Lung (tissue), 13 donors: ENCODE data around the gene SLC26A6. TPM values are rescaled to one million over a fixed set of nuclear protein-coding genes. Genes with fewer than 3 reads are reported as not detected.

Experiments used
- ATAC-seq: fragments of 200-7000 bp; cut with Tn5 transposase; one replicate; pipeline ENCODE4 v1.9.1; 2020; ENCODE audit warnings: moderate number of reproducible peaks; ENCODE audit not compliant: insufficient read depth, low FRiP score
- DNase-seq, 3 donors: peaks; one replicate each; pipeline ENCODE4 v3.0.0-alpha.2; 2013 to 2017
- H3K27ac ChIP-seq, 2 donors: one replicate each; pipeline ENCODE4 v1.5.1; 2013; ENCODE audit warnings: mild to moderate bottlenecking in 2 of 2, moderate library complexity in 2 of 2, control low read depth in 1 of 2, inconsistent platforms in 1 of 2, low read depth in 1 of 2, low read length in 1 of 2
- H3K27me3 ChIP-seq, 3 donors: one replicate each; pipeline ENCODE4 v1.5.1; 2013; ENCODE audit warnings: low read length in 2 of 3; ENCODE audit not compliant: control insufficient read depth in 3 of 3, insufficient read depth in 3 of 3
- H3K36me3 ChIP-seq, 4 donors: one replicate each; pipeline ENCODE4 v1.5.1; 2013; ENCODE audit warnings: low read length in 4 of 4, mild to moderate bottlenecking in 1 of 4, moderate library complexity in 1 of 4; ENCODE audit not compliant: control insufficient read depth in 4 of 4, insufficient read depth in 4 of 4
- H3K4me1 ChIP-seq, 5 donors: one replicate each; pipeline ENCODE4 v1.5.1; 2013; ENCODE audit warnings: low read length in 5 of 5, mild to moderate bottlenecking in 2 of 5, moderate library complexity in 1 of 5; ENCODE audit not compliant: control insufficient read depth in 5 of 5, insufficient read depth in 5 of 5
- H3K4me3 ChIP-seq: one replicate; pipeline ENCODE4 v1.5.1; 2013; ENCODE audit warnings: mild to moderate bottlenecking, control low read depth, moderate library complexity
- H3K9ac ChIP-seq, 2 donors: one replicate each; pipeline ENCODE4 v1.5.1; 2013; ENCODE audit warnings: low read length in 2 of 2, control low read depth in 1 of 2; ENCODE audit not compliant: insufficient read depth in 1 of 2
- H3K9me3 ChIP-seq, 4 donors: one replicate each; pipeline ENCODE4 v1.5.1; 2013; ENCODE audit warnings: low read length in 3 of 4, mild to moderate bottlenecking in 1 of 4, moderate library complexity in 1 of 4; ENCODE audit not compliant: control insufficient read depth in 4 of 4, insufficient read depth in 3 of 4
- WGBS, 2 donors: extraction: QIAGEN DNeasy Blood & Tissue Kit; methylation state at CpG; one replicate each; pipeline ENCODE4 v1.1.7; 2013; 5-methylcytosine and 5-hydroxymethylcytosine counted together
- polyA plus RNA-seq, 2 donors: library from polyadenylated mRNA; stranded (reverse); fragments of 200-250 nt; gene quantifications; one replicate each; pipeline ENCODE4 v1.2.1, GENCODE V29; 2013
- small RNA-seq: library from RNA; depleted of rRNA; stranded (forward); fragments of <200 nt; gene quantifications from one replicate; pipeline ENCODE3, GENCODE V24; 2014; ENCODE audit warnings: low replicate concordance
- total RNA-seq, 2 donors: library from RNA; depleted of rRNA in 1 of 2; stranded (reverse); fragments of >200 nt in 1 of 2; gene quantifications; one replicate each; pipeline ENCODE4 v1.2.1, GENCODE V29; 2014 to 2021
- TF ChIP-seq, protein P1 (sequence below): IDR thresholded peaks from 2 replicates; pipeline ENCODE4 v1.5.1; 2012; ENCODE audit warnings: mild to moderate bottlenecking; ENCODE audit errors: control extremely low read depth, extremely low read depth
- donor health status: control.
- donor health status: control.
- donor health status: Bipolar disorder and iron deficiency.
- donor health status: healthy.
- donor health status: DM: yes; HTN: yes; CAD: no.

SLC26A6 gene
- total and polyA plus RNA-seq, 4 donors = 14.6 to 24.5 (median 19.6) TPM

DNA sequence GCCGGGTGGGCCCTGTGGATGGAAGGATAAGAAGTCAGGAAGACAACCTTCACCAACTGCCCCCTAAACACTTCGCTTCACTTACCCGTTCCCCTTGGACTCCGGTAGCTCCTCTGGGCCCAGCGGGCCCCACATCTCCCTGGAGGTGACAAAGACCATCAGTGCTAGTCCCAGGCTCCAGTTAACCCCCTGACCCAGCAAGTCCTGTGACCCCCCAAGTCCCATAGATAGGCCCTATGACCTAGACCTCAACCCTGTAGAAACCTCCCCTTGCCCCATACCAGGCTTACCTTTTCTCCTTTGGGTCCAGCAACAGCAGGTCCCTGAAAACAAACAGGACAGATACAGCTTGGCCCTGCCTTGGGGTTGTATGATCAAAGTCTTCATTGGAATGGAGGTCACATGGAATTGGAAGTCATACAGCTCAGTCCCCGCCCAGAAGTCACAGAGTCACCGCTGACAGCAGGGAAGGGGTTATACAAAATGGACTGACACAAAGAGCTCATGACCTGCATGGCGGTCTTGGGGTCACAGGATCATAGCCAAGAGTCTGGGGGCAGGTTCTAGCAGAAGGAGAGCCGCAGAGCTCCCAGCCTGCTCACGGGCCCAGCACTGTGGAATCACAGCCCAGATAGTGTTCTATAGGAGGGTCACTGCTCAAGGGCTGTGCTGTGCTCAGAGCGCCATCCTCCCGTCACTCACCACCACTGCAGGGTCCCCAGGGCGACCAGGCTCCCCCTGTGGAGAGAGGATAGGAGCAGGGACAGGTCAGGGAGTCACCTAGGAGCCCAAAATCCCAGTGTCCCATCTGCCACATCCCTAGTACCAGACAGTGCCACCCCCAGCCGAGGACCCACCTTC is 53.4 kb downstream of the SLC26A6 start:
- no peaks in the 10 kb centered on the region for H3K9me3 ChIP-seq
- no peaks in the 10 kb centered on the region for H3K4me1 ChIP-seq
- TF ChIP-seq, protein P1, sequence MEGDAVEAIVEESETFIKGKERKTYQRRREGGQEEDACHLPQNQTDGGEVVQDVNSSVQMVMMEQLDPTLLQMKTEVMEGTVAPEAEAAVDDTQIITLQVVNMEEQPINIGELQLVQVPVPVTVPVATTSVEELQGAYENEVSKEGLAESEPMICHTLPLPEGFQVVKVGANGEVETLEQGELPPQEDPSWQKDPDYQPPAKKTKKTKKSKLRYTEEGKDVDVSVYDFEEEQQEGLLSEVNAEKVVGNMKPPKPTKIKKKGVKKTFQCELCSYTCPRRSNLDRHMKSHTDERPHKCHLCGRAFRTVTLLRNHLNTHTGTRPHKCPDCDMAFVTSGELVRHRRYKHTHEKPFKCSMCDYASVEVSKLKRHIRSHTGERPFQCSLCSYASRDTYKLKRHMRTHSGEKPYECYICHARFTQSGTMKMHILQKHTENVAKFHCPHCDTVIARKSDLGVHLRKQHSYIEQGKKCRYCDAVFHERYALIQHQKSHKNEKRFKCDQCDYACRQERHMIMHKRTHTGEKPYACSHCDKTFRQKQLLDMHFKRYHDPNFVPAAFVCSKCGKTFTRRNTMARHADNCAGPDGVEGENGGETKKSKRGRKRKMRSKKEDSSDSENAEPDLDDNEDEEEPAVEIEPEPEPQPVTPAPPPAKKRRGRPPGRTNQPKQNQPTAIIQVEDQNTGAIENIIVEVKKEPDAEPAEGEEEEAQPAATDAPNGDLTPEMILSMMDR = no peak
- 92 to 93% methylated on average over 13 to 14 of the region's 14 CpGs for WGBS, 2 donors
- peaks cover 0 to 4% (median 0%) of the 10 kb centered on the region in 4 donors for H3K36me3 ChIP-seq
- no peak for DNase-seq
- no peak for ATAC-seq
- H3K27me3 ChIP-seq = no peaks in the 10 kb centered on the region
- no peak overlapping the region for H3K9ac ChIP-seq
- no peak overlapping the region for H3K4me3 ChIP-seq
- H3K27ac ChIP-seq = no peak overlapping the region

DNA sequence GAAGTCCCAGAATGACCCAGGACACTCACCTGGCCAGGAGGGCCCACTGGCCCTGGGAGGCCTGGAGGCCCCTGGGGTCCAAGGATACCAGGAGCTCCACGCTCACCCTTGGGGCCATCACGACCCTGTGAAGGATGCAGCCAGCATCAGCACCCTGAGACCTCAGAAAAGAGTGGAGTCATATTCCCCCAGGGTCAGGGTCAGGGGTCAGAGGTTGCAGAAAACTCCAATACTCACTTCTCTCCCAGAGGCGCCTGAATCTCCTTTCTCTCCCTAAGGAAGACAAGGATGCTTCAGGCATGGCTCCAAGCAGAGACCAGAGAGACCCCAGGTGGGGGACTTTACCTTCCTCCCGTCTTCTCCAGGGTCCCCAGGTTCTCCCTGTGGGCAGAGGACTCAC is 58.6 kb downstream of the SLC26A6 start:
- H3K27ac ChIP-seq = no peak overlapping the region
- no peaks in the 10 kb centered on the region for H3K4me1 ChIP-seq
- DNase-seq (no peak), ATAC-seq (no peak)
- 81 to 95% methylated on average over 4 of the region's 4 CpGs for WGBS, 2 donors
- H3K9me3 ChIP-seq = no peaks in the 10 kb centered on the region
- no peaks in the 10 kb centered on the region for H3K27me3 ChIP-seq
- H3K4me3 ChIP-seq = no peak overlapping the region
- no peak overlapping the region for H3K9ac ChIP-seq
- TF ChIP-seq, protein P1 = no peak
- H3K36me3 ChIP-seq = peaks cover 0 to 4% (median 0%) of the 10 kb centered on the region in 4 donors

Small RNAs within 50 kb of the gene (small RNA-seq; reads per million reads assigned to genes)
- not detected for gene AC141002.1

Other genes with a start within 250 kb of the SLC26A6 start
- 100 to 1,000 TPM in 1 of 2 donors, 10 to 100 TPM in 1; 89.8 to 123 TPM for gene PLXNB1, start 205.4 kb downstream of the SLC26A6 start, total RNA-seq
- gene PLXNB1, start 205.4 kb downstream of the SLC26A6 start, polyA plus RNA-seq = 10 to 100 TPM; 36.0 to 82.4 TPM
- gene CCDC51, start 195.3 kb downstream of the SLC26A6 start, total RNA-seq = 10 to 100 TPM in 1 of 2 donors, 1 to 10 TPM in 1; 8.4 to 14.4 TPM
- 10 to 100 TPM in 1 of 2 donors, 1 to 10 TPM in 1; 6.6 to 13.8 TPM for gene CCDC51, start 195.3 kb downstream of the SLC26A6 start, polyA plus RNA-seq
- gene TMA7, start 195.2 kb downstream of the SLC26A6 start, total RNA-seq = 100 to 1,000 TPM; 152 to 176 TPM
- gene TMA7, start 195.2 kb downstream of the SLC26A6 start, polyA plus RNA-seq = 100 to 1,000 TPM; 302 to 985 TPM
- gene ATRIP, start 188.7 kb downstream of the SLC26A6 start, total RNA-seq = 1 to 10 TPM; 7.1 to 7.6 TPM
- gene ATRIP, start 188.7 kb downstream of the SLC26A6 start, polyA plus RNA-seq = 1 to 10 TPM; 4.8 to 5.4 TPM
- gene SHISA5, start 131.3 kb downstream of the SLC26A6 start, total RNA-seq = 100 to 1,000 TPM in 1 of 2 donors, 10 to 100 TPM in 1; 70.5 to 184 TPM
- gene SHISA5, start 131.3 kb downstream of the SLC26A6 start, polyA plus RNA-seq = 100 to 1,000 TPM in 1 of 2 donors, 10 to 100 TPM in 1; 87.2 to 176 TPM
- gene PFKFB4, start 78.7 kb downstream of the SLC26A6 start, total RNA-seq = 10 to 100 TPM in 1 of 2 donors, 1 to 10 TPM in 1; 9.4 to 14.8 TPM
- 10 to 100 TPM in 1 of 2 donors, 1 to 10 TPM in 1; 3.6 to 15.9 TPM for gene PFKFB4, start 78.7 kb downstream of the SLC26A6 start, polyA plus RNA-seq
- under 1 TPM in 1 of 2 donors, not detected in 1; 0.18 TPM for gene UCN2, start 71.7 kb downstream of the SLC26A6 start, total RNA-seq
- gene UCN2, start 71.7 kb downstream of the SLC26A6 start, polyA plus RNA-seq = under 1 TPM; 0.07 to 0.16 TPM
- 10 to 100 TPM in 1 of 2 donors, 1 to 10 TPM in 1; 8.9 to 18.7 TPM for gene COL7A1, start 40.1 kb downstream of the SLC26A6 start, total RNA-seq
- 1 to 10 TPM; 4.3 to 8.2 TPM for gene COL7A1, start 40.1 kb downstream of the SLC26A6 start, polyA plus RNA-seq
- gene UQCRC1, start 25.8 kb downstream of the SLC26A6 start, total RNA-seq = 100 to 1,000 TPM in 1 of 2 donors, 10 to 100 TPM in 1; 98.5 to 188 TPM
- 100 to 1,000 TPM; 164 to 225 TPM for gene UQCRC1, start 25.8 kb downstream of the SLC26A6 start, polyA plus RNA-seq
- not detected for gene TMEM89, start 13.7 kb downstream of the SLC26A6 start, total RNA-seq
- gene TMEM89, start 13.7 kb downstream of the SLC26A6 start, polyA plus RNA-seq = under 1 TPM in 1 of 2 donors, not detected in 1; 0.22 TPM
- gene CELSR3, start 27.4 kb upstream of the SLC26A6 start, total RNA-seq = 1 to 10 TPM; 1.7 to 2.0 TPM
- gene CELSR3, start 27.4 kb upstream of the SLC26A6 start, polyA plus RNA-seq = 1 to 10 TPM in 1 of 2 donors, under 1 TPM in 1; 0.71 to 1.2 TPM
- gene NCKIPSD, start 50.5 kb upstream of the SLC26A6 start, total RNA-seq = 10 to 100 TPM; 10.2 to 22.0 TPM
- gene NCKIPSD, start 50.5 kb upstream of the SLC26A6 start, polyA plus RNA-seq = 10 to 100 TPM in 1 of 2 donors, 1 to 10 TPM in 1; 9.0 to 13.0 TPM
- 100 to 1,000 TPM in 1 of 2 donors, 10 to 100 TPM in 1; 54.3 to 128 TPM for gene IP6K2, start 81.8 kb upstream of the SLC26A6 start, total RNA-seq
- 10 to 100 TPM; 55.2 to 67.6 TPM for gene IP6K2, start 81.8 kb upstream of the SLC26A6 start, polyA plus RNA-seq
- gene PRKAR2A, start 212.4 kb upstream of the SLC26A6 start, total RNA-seq = 10 to 100 TPM; 24.2 to 72.8 TPM
- gene PRKAR2A, start 212.4 kb upstream of the SLC26A6 start, polyA plus RNA-seq = 10 to 100 TPM; 10.3 to 16.7 TPM